Ureter (tissue), 1 donor: ENCODE results near the gene VPS16. TPM values are rescaled to one million over a fixed set of nuclear protein-coding genes. Genes with fewer than 3 reads are reported as not detected.

Experiments used
- DNase-seq: peaks from one replicate; pipeline ENCODE4 v3.0.0-alpha.2; 2020; ENCODE audit warnings: low spot score
- total RNA-seq: library from RNA; stranded (reverse); gene quantifications from one replicate; pipeline ENCODE4 v1.2.4, GENCODE V29; 2023
- donor health status: DM: yes; HTN: yes; CAD: no.

The VPS16 gene
- total RNA-seq, 1 donor from 2014 or later = 38.0 TPM

GRCh38 chr20:2834401-2835110 is 6.0 kb upstream of the VPS16 start:
- no peak for DNase-seq

GRCh38 chr20:2835331-2835796 is 5.2 kb upstream of the VPS16 start:
- no peak for DNase-seq

GRCh38 chr20:2836035-2836434 is 4.5 kb upstream of the VPS16 start:
- DNase-seq = no peak

GRCh38 chr20:2837221-2837960 is 3.2 kb upstream of the VPS16 start:
- no peak for DNase-seq

- DNase-seq = no peak
Observed at GRCh38 chr20:2838170-2838797, 2.3 kb upstream of the VPS16 start.

- DNase-seq = no peak
Observed at GRCh38 chr20:2838847-2839671, 1.5 kb upstream of the VPS16 start.

- no peak for DNase-seq
Observed at GRCh38 chr20:2839732-2840137, 810 bp upstream of the VPS16 start.

- peak; percentile 65 for DNase-seq
Observed at GRCh38 chr20:2840967-2841531, 504 bp downstream of the VPS16 start.

- DNase-seq = no peak
Observed at GRCh38 chr20:2845607-2846006, 5.1 kb downstream of the VPS16 start.

- no peak for DNase-seq
Observed at GRCh38 chr20:2846698-2847097, 6.2 kb downstream of the VPS16 start.

GRCh38 chr20:2847802-2848201 is 7.3 kb downstream of the VPS16 start:
- no peak for DNase-seq

- no peak for DNase-seq
Observed at GRCh38 chr20:2849529-2849928, 9.0 kb downstream of the VPS16 start.

GRCh38 chr20:2851086-2851485 is 10.5 kb downstream of the VPS16 start:
- DNase-seq = no peak

GRCh38 chr20:2858591-2858990 is 18.0 kb downstream of the VPS16 start:
- DNase-seq = no peak

- no peak for DNase-seq
Observed at GRCh38 chr20:2859330-2860121, 19.0 kb downstream of the VPS16 start.

- DNase-seq = no peak
Observed at GRCh38 chr20:2864626-2865025, 24.1 kb downstream of the VPS16 start.

- no peak for DNase-seq
Observed at GRCh38 chr20:2865101-2865500, 24.6 kb downstream of the VPS16 start.

GRCh38 chr20:2865630-2866029 is 25.1 kb downstream of the VPS16 start:
- no peak for DNase-seq

GRCh38 chr20:2866236-2866635 is 25.7 kb downstream of the VPS16 start:
- DNase-seq = no peak

- no peak for DNase-seq
Observed at GRCh38 chr20:2867081-2867864, 26.7 kb downstream of the VPS16 start.
